Keratinocyte (primary cell): Measurements from ENCODE around the gene LPCAT2.

Source experiments
- CTCF ChIP-seq, 3 experiments: IDR thresholded peaks in 1 of 3; conservative IDR thresholded peaks in 1 of 3; optimal IDR thresholded peaks in 1 of 3; 2 replicates in 2 of 3; 3 replicates in 1 of 3; pipeline versions ENCODE3 to v1.5.1; 2011; ENCODE audit warnings: low read length in 3 of 3, mild to moderate bottlenecking in 3 of 3, moderate library complexity in 2 of 3, control low read depth in 1 of 3, inconsistent platforms in 1 of 3; ENCODE audit not compliant: insufficient read depth in 2 of 3; ENCODE audit errors: extremely low read depth in 1 of 3
- EZH2 ChIP-seq: IDR thresholded peaks from one replicate; pipeline ENCODE4 v1.6.1; 2012; ENCODE audit warnings: inconsistent platforms, mild to moderate bottlenecking, low read length, moderate library complexity

DNA sequence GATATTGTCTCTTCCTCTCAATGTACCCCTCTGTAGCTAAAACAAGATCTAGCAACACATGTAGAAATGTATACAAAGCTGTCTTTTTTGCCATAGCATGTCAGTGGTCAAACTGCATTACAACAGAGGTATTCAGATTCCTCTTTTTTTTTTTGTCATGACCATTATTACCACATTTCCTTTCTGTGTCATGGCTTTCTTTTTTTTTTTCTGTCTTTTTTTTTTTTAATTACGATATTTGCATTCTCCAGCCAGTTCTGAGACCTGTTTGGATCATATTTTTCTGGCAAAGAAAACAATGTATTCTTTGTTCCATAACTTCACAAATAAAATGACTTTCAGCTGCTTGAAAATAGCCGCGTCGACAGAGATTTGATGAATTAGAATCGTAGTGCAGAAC is 30.2 kb downstream of the LPCAT2 start:
- TF ChIP-seq CTCF (optimal IDR thresholded peaks at IDR 0.05 in 1 of 3, IDR thresholded peaks at IDR 0.05 in 1 of 3, conservative IDR thresholded peaks at IDR 0.05 in 1 of 3; ENCODE audit: extremely low read depth in 1 of 3, insufficient read depth in 2 of 3, low read length in 3 of 3) (no peak), EZH2 (no peak)
